ENCODE results near the gene PLEKHH3. TPM values are rescaled to one million over a fixed set of nuclear protein-coding genes. Genes with fewer than 3 reads are reported as not detected.

Gene PLEKHH3
- total and polyA plus RNA-seq, 11 donors, result 17.8 to 25.9 (median 21.3) TPM

DNA sequence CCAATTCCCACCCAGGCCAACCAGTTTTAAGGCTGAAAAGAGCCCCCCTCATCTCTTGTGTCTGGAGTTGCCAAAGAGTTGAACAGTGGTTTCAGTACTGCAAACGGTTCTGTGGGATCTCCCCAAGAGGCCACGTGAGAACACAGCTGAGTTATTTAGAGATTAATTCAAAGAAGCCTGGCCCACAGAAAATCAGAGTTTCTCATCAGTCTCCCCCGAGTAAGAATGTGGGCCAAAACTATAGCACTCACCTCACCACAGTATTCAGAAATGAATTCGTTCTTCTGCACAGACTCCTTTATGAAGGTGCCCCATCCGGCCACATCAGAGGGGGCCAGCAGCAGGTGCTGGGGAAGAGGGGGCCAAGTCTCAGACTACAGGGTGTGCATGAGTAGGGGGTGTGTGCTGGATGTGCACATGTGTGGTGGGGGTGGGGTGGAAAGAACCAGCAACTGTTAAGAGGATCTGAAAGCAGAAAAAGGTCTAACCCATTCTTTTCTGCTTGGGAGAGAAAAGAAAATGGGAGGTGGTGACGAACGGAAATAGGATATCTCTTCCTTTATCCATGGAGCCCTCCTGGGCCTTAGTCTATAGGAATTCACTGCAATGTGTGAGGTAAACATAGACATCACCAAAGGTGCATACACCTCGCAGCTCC, 28.2 kb upstream of the PLEKHH3 start:
- TF ChIP-seq, protein P1, sequence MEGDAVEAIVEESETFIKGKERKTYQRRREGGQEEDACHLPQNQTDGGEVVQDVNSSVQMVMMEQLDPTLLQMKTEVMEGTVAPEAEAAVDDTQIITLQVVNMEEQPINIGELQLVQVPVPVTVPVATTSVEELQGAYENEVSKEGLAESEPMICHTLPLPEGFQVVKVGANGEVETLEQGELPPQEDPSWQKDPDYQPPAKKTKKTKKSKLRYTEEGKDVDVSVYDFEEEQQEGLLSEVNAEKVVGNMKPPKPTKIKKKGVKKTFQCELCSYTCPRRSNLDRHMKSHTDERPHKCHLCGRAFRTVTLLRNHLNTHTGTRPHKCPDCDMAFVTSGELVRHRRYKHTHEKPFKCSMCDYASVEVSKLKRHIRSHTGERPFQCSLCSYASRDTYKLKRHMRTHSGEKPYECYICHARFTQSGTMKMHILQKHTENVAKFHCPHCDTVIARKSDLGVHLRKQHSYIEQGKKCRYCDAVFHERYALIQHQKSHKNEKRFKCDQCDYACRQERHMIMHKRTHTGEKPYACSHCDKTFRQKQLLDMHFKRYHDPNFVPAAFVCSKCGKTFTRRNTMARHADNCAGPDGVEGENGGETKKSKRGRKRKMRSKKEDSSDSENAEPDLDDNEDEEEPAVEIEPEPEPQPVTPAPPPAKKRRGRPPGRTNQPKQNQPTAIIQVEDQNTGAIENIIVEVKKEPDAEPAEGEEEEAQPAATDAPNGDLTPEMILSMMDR (IDR thresholded peaks at IDR 0.05), result no peak
- TF ChIP-seq POLR2A (IDR thresholded peaks at IDR 0.05), result no peak
- WGBS, 4 donors, result 83 to 87% (median 85%) methylated on average over 8 of the region's 8 CpGs
- no peaks in the 10 kb centered on the region for H3K9me3 ChIP-seq
- H3K27ac ChIP-seq, result no peak overlapping the region
- H3K36me3 ChIP-seq, result peaks cover 8 to 100% (median 100%) of the 10 kb centered on the region in 9 donors
- intact Hi-C loops (cut with DNase I), result loop anchor here in 1 of 10 donors (5.0 kb wide), 1 partner anchor 123 kb away; no protein-coding TSS in a partner anchor
- DNase-seq (no peak), ATAC-seq (no peak)
- H3K27me3 ChIP-seq, result no peaks in the 10 kb centered on the region
- no peak overlapping the region for H3K4me3 ChIP-seq
- H3K4me1 ChIP-seq, result no peaks in the 10 kb centered on the region

DNA sequence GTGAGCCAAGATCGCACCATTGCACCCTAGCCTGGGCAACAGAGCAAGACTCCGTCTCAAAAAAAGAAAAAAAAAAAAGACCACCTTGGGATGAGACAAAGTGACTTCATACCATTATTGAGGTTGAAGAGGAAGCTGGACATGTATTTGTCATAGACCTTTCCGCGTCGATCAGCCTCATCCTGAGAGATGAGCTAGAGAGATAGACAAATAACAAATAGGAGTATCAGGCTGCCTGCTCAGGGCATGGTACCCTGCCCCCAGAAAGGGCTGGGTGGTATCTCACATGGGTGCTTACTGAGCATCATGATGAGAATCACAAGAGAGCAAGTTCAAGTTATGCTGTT, 27.7 kb upstream of the PLEKHH3 start:
- DNase-seq (no peak), ATAC-seq (no peak)
- Histone ChIP-seq H3K27me3 (no peaks in the 10 kb centered on the region), H3K4me3 (no peak overlapping the region), H3K9me3 (no peaks in the 10 kb centered on the region), H3K27ac (no peak overlapping the region), H3K36me3 (peaks cover 8 to 100% (median 98%) of the 10 kb centered on the region in 9 donors), H3K4me1 (peaks cover 0 to 1% (median 0%) of the 10 kb centered on the region in 12 donors)
- TF ChIP-seq POLR2A (IDR thresholded peaks at IDR 0.05), result no peak
- TF ChIP-seq, protein P1 (IDR thresholded peaks at IDR 0.05), result no peak
- intact Hi-C loops (cut with DNase I), result loop anchor here in 1 of 10 donors (5.0 kb wide), 1 partner anchor 122 kb away; no protein-coding TSS in a partner anchor
- WGBS, 4 donors, result 92 to 97% (median 94%) methylated on average over 5 of the region's 5 CpGs

DNA sequence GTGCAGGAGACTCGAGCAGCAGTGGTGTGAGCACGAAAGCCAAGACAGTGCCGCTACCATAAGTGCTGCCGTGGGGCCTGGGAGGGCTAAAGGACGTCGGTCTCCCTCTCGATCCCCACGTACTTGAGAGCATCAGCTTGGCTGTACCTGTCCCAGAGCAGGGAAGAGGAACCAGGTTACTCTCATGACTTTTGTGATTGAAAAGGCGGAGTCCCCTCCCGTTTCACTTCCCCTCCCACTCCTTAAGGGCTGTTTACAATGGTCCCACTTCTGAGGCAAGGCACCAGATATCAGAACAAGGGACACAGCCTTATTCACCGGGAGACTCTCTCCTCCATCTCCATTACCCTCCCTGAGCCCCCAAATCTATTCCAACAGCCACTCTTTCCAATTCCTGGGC, 25.7 kb upstream of the PLEKHH3 start:
- Histone ChIP-seq H3K36me3 (peaks cover 8 to 92% (median 83%) of the 10 kb centered on the region in 9 donors), H3K9me3 (no peaks in the 10 kb centered on the region), H3K27me3 (no peaks in the 10 kb centered on the region), H3K4me3 (no peak overlapping the region), H3K27ac (no peak overlapping the region), H3K4me1 (peaks cover 0 to 11% (median 4%) of the 10 kb centered on the region in 12 donors)
- intact Hi-C loops (cut with DNase I), result loop anchor here in 1 of 10 donors (5.0 kb wide), 1 partner anchor 120 kb away; no protein-coding TSS in a partner anchor
- ATAC-seq (no peak), DNase-seq (no peak)
- WGBS, 4 donors, result 87 to 89% (median 88%) methylated on average over 11 of the region's 11 CpGs
- TF ChIP-seq, protein P1 (IDR thresholded peaks at IDR 0.05), result no peak

DNA sequence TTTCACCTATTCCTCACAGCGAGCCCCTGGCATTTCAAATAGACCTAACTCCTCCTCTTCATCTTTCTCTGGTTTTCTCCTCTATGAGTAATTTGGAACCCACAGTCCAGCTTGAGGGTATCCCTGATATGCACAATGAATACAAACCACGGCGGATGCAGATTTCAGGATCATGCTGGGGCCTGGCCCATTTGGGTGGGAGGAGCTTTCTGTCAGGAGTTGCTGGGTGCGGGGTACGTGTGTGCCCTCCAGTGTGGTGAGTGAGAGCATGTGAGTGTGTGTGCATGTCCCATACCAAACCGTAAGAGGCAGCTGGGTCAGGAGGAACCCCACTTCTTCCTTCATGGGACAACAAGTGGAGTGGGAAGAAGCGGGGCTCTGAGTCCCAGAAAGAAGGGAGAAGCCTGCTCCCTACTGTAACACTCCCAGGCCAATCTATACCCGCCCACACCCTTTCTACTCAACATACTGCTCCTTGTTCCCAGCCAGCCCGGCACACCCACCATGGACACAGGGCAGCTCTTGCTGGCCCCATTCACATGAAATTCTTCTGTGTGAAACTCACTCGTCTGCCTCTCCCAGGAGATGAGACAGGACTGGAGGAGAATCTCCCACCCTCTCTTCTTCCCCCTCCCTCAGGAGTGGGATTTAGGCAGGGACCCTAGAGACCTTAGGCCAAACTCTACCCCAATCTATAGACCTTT, 23.9 kb upstream of the PLEKHH3 start:
- Histone ChIP-seq H3K9me3 (no peaks in the 10 kb centered on the region), H3K36me3 (peaks cover 8 to 92% (median 82%) of the 10 kb centered on the region in 9 donors), H3K4me3 (no peak overlapping the region), H3K4me1 (peaks cover 0 to 11% (median 4%) of the 10 kb centered on the region in 12 donors), H3K27ac (no peak overlapping the region), H3K27me3 (no peaks in the 10 kb centered on the region)
- intact Hi-C loops (cut with DNase I), result loop anchor here in 1 of 10 donors (5.0 kb wide), 1 partner anchor 118 kb away; no protein-coding TSS in a partner anchor
- ATAC-seq, result no peak
- DNase-seq, result no peak
- WGBS, 4 donors, result 80 to 85% (median 82%) methylated on average over 9 to 10 of the region's 10 CpGs
- no peak for TF ChIP-seq POLR2A (IDR thresholded peaks at IDR 0.05)
- TF ChIP-seq, protein P1 (IDR thresholded peaks at IDR 0.05), result no peak
